Measurements from ENCODE around the gene CRTC1.
"Not testable (repeated sequence)": the region's sequence is repeated elsewhere in the genome, so short reads cannot be mapped to it uniquely, and the experiment has no call there.

CRTC1 gene

DNA sequence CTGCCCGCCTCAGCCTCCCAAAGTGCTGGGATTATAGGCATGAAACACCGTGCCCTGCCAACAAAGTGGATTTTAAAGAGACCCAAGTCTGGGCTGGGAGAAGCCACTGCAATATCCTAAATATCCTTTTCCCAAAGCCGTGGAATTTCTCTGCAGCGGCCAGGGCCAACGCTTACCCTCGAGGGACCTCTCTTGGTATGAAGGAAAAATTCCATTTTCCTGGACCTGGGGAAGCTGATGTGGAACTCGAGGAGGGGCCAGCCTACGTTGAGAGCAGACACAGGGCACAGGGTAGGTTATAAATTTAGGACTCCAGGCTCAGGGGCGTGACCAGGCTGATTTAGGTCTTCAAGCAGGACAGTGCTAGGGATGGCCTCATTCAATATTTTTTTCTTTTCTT lies 130.6 kb downstream of the CRTC1 start:
- Histone ChIP-seq H4K20me1 (ENCODE audit: insufficient read depth, low read length) (no peaks in the 10 kb centered on the region), H3F3A (ENCODE audit: insufficient read depth, low read length) (no peaks in the 10 kb centered on the region), H3K27ac (ENCODE audit: low read length) (no peak overlapping the region), H3K4me3 (ENCODE audit: low read length) (no peak overlapping the region), H3K27me3 (replicated peaks; ENCODE audit: insufficient read depth, low read length) (peaks cover 33% of the 10 kb centered on the region), H3K79me2 (ENCODE audit: low read length) (no peaks in the 10 kb centered on the region), H3K36me3 (replicated peaks; ENCODE audit: insufficient read depth, low read length) (no peaks in the 10 kb centered on the region), H3K9ac (ENCODE audit: low read length) (no peak overlapping the region), H2AFZ (ENCODE audit: low read length) (no peak overlapping the region), H3K9me2 (replicated peaks; ENCODE audit: insufficient read depth, low read length) (no peaks in the 10 kb centered on the region), H3K9me3 (replicated peaks; ENCODE audit: insufficient read depth, low read length) (no peaks in the 10 kb centered on the region), H3K4me1 (ENCODE audit: low read length) (no peaks in the 10 kb centered on the region), H3K4me2 (ENCODE audit: low read depth, low read length) (no peak overlapping the region)
- TF ChIP-seq, protein P1, sequence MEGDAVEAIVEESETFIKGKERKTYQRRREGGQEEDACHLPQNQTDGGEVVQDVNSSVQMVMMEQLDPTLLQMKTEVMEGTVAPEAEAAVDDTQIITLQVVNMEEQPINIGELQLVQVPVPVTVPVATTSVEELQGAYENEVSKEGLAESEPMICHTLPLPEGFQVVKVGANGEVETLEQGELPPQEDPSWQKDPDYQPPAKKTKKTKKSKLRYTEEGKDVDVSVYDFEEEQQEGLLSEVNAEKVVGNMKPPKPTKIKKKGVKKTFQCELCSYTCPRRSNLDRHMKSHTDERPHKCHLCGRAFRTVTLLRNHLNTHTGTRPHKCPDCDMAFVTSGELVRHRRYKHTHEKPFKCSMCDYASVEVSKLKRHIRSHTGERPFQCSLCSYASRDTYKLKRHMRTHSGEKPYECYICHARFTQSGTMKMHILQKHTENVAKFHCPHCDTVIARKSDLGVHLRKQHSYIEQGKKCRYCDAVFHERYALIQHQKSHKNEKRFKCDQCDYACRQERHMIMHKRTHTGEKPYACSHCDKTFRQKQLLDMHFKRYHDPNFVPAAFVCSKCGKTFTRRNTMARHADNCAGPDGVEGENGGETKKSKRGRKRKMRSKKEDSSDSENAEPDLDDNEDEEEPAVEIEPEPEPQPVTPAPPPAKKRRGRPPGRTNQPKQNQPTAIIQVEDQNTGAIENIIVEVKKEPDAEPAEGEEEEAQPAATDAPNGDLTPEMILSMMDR (IDR thresholded peaks at IDR 0.05; ENCODE audit: low read length), result no peak
- TF ChIP-seq EZH2 (optimal IDR thresholded peaks at IDR 0.05; ENCODE audit: low read depth, low read length), result no peak
- TF ChIP-seq EZH2phosphoT487 (IDR thresholded peaks at IDR 0.05; ENCODE audit: low read length), result no peak
- DNase-seq, result no peak

DNA sequence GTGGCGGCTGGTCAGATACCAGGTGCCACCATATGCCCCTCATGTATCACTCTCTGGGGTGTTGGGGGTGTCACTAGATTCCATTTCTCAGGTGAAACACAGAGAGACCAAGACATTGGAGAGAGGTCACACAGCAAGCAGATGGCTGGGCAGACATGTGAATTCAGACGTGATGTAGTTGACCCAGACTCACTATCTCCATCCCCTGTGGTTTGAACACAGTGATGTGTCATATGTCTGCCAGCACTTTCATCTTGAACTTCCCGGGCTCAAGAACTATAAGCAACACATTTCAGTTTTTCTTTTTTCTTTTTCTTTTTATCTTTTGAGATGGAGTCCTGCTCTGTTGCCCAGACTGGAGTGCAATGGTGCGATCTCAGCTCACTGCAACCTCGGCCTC lies 132.2 kb downstream of the CRTC1 start:
- Histone ChIP-seq H3K27ac (ENCODE audit: low read length) (no peak overlapping the region), H3K4me2 (ENCODE audit: low read depth, low read length) (no peak overlapping the region), H4K20me1 (ENCODE audit: insufficient read depth, low read length) (no peaks in the 10 kb centered on the region), H3K9ac (ENCODE audit: low read length) (no peak overlapping the region), H3K4me1 (ENCODE audit: low read length) (no peaks in the 10 kb centered on the region), H3F3A (ENCODE audit: insufficient read depth, low read length) (no peaks in the 10 kb centered on the region), H2AFZ (ENCODE audit: low read length) (no peak overlapping the region), H3K36me3 (replicated peaks; ENCODE audit: insufficient read depth, low read length) (no peaks in the 10 kb centered on the region), H3K4me3 (ENCODE audit: low read length) (no peak overlapping the region), H3K9me2 (replicated peaks; ENCODE audit: insufficient read depth, low read length) (no peaks in the 10 kb centered on the region), H3K27me3 (replicated peaks; ENCODE audit: insufficient read depth, low read length) (peaks cover 25% of the 10 kb centered on the region), H3K9me3 (replicated peaks; ENCODE audit: insufficient read depth, low read length) (no peaks in the 10 kb centered on the region), H3K79me2 (ENCODE audit: low read length) (no peaks in the 10 kb centered on the region)
- DNase-seq, result no peak
- TF ChIP-seq, protein P1 (IDR thresholded peaks at IDR 0.05; ENCODE audit: low read length), result no peak
- TF ChIP-seq EZH2phosphoT487 (IDR thresholded peaks at IDR 0.05; ENCODE audit: low read length) (no peak), EZH2 (optimal IDR thresholded peaks at IDR 0.05; ENCODE audit: low read depth, low read length) (no peak)

DNA sequence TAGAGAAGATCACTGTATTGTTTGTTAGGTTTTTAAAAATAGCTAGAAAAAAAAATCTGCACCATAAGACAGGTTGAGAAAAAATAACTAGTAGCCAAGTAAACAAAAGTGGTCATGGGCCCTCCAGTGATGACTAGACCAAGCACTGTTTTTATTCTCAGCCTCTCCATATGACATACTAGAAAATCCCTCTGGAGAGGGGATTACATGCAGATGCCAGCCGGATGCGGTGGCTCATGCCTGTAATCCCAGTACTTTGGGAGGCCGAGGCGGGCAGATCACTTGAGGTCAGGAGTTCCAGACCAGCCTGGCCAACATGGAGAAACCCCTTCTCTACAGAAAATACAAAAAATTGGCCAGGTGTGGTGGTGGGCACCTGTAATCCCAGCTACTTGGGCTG lies 133.2 kb downstream of the CRTC1 start:
- not testable (repeated sequence) for H3K9me3 ChIP-seq (replicated peaks; ENCODE audit: insufficient read depth, low read length); H3K79me2 ChIP-seq (ENCODE audit: low read length); H3F3A ChIP-seq (ENCODE audit: insufficient read depth, low read length); H3K36me3 ChIP-seq (replicated peaks; ENCODE audit: insufficient read depth, low read length); H3K4me2 ChIP-seq (ENCODE audit: low read depth, low read length); H3K9ac ChIP-seq (ENCODE audit: low read length); H3K4me3 ChIP-seq (ENCODE audit: low read length); H4K20me1 ChIP-seq (ENCODE audit: insufficient read depth, low read length); H3K27ac ChIP-seq (ENCODE audit: low read length); H3K4me1 ChIP-seq (ENCODE audit: low read length); H3K9me2 ChIP-seq (replicated peaks; ENCODE audit: insufficient read depth, low read length); DNase-seq; H2AFZ ChIP-seq (ENCODE audit: low read length)
- peaks cover 22% of the 10 kb centered on the region for H3K27me3 ChIP-seq (replicated peaks; ENCODE audit: insufficient read depth, low read length)

DNA sequence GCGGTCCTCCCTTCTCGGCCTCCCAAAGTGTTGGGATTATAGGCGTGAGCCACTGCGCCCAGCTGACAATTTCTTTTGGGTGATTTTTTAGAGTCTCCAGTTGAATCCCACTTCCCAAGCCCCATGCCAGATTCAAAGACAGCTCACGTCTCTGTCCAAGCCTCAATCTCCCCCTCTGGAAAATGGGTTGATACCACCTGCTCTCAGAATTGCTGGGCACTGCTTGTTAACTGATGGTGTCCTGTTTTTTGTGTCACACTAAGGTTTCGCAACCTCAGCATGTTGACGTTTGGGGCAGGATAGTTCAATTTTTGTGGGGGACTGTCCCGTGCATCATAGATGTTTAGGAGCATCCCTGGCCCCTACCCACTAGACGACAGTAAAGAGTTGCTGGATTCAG lies 134.1 kb downstream of the CRTC1 start:
- Histone ChIP-seq H4K20me1 (ENCODE audit: insufficient read depth, low read length) (no peaks in the 10 kb centered on the region), H3K9ac (ENCODE audit: low read length) (no peak overlapping the region), H3K27me3 (replicated peaks; ENCODE audit: insufficient read depth, low read length) (peaks cover 13% of the 10 kb centered on the region), H3K4me1 (ENCODE audit: low read length) (no peaks in the 10 kb centered on the region), H2AFZ (ENCODE audit: low read length) (no peak overlapping the region), H3K4me2 (ENCODE audit: low read depth, low read length) (no peak overlapping the region), H3K36me3 (replicated peaks; ENCODE audit: insufficient read depth, low read length) (no peaks in the 10 kb centered on the region), H3K9me2 (replicated peaks; ENCODE audit: insufficient read depth, low read length) (no peaks in the 10 kb centered on the region), H3K79me2 (ENCODE audit: low read length) (no peaks in the 10 kb centered on the region), H3K27ac (ENCODE audit: low read length) (no peak overlapping the region), H3K9me3 (replicated peaks; ENCODE audit: insufficient read depth, low read length) (no peaks in the 10 kb centered on the region), H3K4me3 (ENCODE audit: low read length) (no peak overlapping the region), H3F3A (ENCODE audit: insufficient read depth, low read length) (no peaks in the 10 kb centered on the region)
- no peak for DNase-seq
- TF ChIP-seq EZH2 (optimal IDR thresholded peaks at IDR 0.05; ENCODE audit: low read depth, low read length) (no peak), EZH2phosphoT487 (IDR thresholded peaks at IDR 0.05; ENCODE audit: low read length) (no peak)
- TF ChIP-seq, protein P1 (IDR thresholded peaks at IDR 0.05; ENCODE audit: low read length), result no peak

Measured in MM.1S (cell line).